ENCODE measurements around the gene LENG9. TPM values are rescaled to one million over a fixed set of nuclear protein-coding genes. Genes with fewer than 3 reads are reported as not detected.

Gene LENG9
- total and polyA plus RNA-seq, 2 of the 13 experiments (the other 11 are each of a cell fraction or from before 2014, with no cell fraction given), result 0.75 to 2.9 TPM

DNA sequence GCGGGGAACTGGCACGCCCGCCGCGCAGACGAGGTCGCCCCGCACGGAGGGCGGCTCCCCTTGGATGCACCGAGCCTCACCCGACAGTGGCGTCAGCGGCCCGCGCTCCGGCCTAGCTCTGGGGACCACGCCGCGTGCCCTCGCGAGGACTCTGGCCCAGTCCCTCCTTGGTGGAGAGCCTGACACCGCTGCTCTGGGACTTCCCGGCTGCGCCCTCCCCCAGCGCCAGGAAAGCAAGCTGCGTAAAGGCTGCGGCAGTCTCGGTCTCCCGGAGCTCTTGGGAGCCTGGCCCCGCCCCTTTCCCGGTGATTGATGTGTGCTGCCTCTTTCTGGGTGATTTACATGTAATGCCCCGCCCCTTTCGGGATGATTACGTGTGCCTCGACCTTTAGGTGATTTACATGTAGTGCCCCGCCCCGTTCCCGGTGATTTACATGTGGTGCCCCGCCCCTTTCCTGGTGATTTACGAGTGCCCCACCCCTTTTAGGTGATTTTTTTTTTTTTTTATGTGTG is at the start of gene LENG9 (continued):
- TF ChIP-seq, protein P1, sequence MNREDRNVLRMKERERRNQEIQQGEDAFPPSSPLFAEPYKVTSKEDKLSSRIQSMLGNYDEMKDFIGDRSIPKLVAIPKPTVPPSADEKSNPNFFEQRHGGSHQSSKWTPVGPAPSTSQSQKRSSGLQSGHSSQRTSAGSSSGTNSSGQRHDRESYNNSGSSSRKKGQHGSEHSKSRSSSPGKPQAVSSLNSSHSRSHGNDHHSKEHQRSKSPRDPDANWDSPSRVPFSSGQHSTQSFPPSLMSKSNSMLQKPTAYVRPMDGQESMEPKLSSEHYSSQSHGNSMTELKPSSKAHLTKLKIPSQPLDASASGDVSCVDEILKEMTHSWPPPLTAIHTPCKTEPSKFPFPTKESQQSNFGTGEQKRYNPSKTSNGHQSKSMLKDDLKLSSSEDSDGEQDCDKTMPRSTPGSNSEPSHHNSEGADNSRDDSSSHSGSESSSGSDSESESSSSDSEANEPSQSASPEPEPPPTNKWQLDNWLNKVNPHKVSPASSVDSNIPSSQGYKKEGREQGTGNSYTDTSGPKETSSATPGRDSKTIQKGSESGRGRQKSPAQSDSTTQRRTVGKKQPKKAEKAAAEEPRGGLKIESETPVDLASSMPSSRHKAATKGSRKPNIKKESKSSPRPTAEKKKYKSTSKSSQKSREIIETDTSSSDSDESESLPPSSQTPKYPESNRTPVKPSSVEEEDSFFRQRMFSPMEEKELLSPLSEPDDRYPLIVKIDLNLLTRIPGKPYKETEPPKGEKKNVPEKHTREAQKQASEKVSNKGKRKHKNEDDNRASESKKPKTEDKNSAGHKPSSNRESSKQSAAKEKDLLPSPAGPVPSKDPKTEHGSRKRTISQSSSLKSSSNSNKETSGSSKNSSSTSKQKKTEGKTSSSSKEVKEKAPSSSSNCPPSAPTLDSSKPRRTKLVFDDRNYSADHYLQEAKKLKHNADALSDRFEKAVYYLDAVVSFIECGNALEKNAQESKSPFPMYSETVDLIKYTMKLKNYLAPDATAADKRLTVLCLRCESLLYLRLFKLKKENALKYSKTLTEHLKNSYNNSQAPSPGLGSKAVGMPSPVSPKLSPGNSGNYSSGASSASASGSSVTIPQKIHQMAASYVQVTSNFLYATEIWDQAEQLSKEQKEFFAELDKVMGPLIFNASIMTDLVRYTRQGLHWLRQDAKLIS (CRISPR knock-in tag; IDR thresholded peaks at IDR 0.05), result no peak
- TF ChIP-seq, protein P2, sequence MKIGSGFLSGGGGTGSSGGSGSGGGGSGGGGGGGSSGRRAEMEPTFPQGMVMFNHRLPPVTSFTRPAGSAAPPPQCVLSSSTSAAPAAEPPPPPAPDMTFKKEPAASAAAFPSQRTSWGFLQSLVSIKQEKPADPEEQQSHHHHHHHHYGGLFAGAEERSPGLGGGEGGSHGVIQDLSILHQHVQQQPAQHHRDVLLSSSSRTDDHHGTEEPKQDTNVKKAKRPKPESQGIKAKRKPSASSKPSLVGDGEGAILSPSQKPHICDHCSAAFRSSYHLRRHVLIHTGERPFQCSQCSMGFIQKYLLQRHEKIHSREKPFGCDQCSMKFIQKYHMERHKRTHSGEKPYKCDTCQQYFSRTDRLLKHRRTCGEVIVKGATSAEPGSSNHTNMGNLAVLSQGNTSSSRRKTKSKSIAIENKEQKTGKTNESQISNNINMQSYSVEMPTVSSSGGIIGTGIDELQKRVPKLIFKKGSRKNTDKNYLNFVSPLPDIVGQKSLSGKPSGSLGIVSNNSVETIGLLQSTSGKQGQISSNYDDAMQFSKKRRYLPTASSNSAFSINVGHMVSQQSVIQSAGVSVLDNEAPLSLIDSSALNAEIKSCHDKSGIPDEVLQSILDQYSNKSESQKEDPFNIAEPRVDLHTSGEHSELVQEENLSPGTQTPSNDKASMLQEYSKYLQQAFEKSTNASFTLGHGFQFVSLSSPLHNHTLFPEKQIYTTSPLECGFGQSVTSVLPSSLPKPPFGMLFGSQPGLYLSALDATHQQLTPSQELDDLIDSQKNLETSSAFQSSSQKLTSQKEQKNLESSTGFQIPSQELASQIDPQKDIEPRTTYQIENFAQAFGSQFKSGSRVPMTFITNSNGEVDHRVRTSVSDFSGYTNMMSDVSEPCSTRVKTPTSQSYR (CRISPR knock-in tag; IDR thresholded peaks at IDR 0.05; ENCODE audit: borderline replicate concordance), result peak; percentile 77
- TF ChIP-seq, protein P3, sequence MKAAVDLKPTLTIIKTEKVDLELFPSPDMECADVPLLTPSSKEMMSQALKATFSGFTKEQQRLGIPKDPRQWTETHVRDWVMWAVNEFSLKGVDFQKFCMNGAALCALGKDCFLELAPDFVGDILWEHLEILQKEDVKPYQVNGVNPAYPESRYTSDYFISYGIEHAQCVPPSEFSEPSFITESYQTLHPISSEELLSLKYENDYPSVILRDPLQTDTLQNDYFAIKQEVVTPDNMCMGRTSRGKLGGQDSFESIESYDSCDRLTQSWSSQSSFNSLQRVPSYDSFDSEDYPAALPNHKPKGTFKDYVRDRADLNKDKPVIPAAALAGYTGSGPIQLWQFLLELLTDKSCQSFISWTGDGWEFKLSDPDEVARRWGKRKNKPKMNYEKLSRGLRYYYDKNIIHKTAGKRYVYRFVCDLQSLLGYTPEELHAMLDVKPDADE (CRISPR knock-in tag; IDR thresholded peaks at IDR 0.05), result no peak
- TF ChIP-seq, protein P4, sequence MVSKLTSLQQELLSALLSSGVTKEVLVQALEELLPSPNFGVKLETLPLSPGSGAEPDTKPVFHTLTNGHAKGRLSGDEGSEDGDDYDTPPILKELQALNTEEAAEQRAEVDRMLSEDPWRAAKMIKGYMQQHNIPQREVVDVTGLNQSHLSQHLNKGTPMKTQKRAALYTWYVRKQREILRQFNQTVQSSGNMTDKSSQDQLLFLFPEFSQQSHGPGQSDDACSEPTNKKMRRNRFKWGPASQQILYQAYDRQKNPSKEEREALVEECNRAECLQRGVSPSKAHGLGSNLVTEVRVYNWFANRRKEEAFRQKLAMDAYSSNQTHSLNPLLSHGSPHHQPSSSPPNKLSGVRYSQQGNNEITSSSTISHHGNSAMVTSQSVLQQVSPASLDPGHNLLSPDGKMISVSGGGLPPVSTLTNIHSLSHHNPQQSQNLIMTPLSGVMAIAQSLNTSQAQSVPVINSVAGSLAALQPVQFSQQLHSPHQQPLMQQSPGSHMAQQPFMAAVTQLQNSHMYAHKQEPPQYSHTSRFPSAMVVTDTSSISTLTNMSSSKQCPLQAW (CRISPR knock-in tag; IDR thresholded peaks at IDR 0.05), result no peak
- no peak for TF ChIP-seq ZNF850 (CRISPR knock-in tag; conservative IDR thresholded peaks at IDR 0.05)
- no peak for TF ChIP-seq ZNF567 (CRISPR knock-in tag; IDR thresholded peaks at IDR 0.05; ENCODE audit: borderline replicate concordance)
- TF ChIP-seq SRF (IDR thresholded peaks at IDR 0.05; ENCODE audit: low read depth, low read length), result no peak
- TF ChIP-seq, protein P5, sequence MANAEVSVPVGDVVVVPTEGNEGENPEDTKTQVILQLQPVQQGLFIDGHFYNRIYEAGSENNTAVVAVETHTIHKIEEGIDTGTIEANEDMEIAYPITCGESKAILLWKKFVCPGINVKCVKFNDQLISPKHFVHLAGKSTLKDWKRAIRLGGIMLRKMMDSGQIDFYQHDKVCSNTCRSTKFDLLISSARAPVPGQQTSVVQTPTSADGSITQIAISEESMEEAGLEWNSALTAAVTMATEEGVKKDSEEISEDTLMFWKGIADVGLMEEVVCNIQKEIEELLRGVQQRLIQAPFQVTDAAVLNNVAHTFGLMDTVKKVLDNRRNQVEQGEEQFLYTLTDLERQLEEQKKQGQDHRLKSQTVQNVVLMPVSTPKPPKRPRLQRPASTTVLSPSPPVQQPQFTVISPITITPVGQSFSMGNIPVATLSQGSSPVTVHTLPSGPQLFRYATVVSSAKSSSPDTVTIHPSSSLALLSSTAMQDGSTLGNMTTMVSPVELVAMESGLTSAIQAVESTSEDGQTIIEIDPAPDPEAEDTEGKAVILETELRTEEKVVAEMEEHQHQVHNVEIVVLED (CRISPR knock-in tag; IDR thresholded peaks at IDR 0.05; ENCODE audit: borderline replicate concordance), result no peak
- no peak for TF ChIP-seq SIX4 (CRISPR knock-in tag; IDR thresholded peaks at IDR 0.05)
- TF ChIP-seq ZNF737 (CRISPR knock-in tag; IDR thresholded peaks at IDR 0.05; ENCODE audit: borderline replicate concordance), result no peak
- no peak for TF ChIP-seq ZNF256 (CRISPR knock-in tag; conservative IDR thresholded peaks at IDR 0.05)
- no peak for TF ChIP-seq THYN1 (CRISPR knock-in tag; IDR thresholded peaks at IDR 0.05; ENCODE audit: borderline replicate concordance, low read depth)
- TF ChIP-seq ZNF367 (CRISPR knock-in tag; IDR thresholded peaks at IDR 0.05; ENCODE audit: borderline replicate concordance), result no peak
- no peak for TF ChIP-seq ZNF496 (CRISPR knock-in tag; IDR thresholded peaks at IDR 0.05; ENCODE audit: insufficient replicate concordance)
- no peak for TF ChIP-seq ZNF761 (CRISPR knock-in tag; conservative IDR thresholded peaks at IDR 0.05)
- peak; percentile 60; the same call in 1 of the 2 replicates for TF ChIP-seq XBP1 (CRISPR knock-in tag; IDR thresholded peaks at IDR 0.05)
- TF ChIP-seq, protein P6, sequence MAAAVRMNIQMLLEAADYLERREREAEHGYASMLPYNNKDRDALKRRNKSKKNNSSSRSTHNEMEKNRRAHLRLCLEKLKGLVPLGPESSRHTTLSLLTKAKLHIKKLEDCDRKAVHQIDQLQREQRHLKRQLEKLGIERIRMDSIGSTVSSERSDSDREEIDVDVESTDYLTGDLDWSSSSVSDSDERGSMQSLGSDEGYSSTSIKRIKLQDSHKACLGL (CRISPR knock-in tag; IDR thresholded peaks at IDR 0.05), result no peak
- no peak for TF ChIP-seq JUND (CRISPR knock-in tag; IDR thresholded peaks at IDR 0.05)

Data from HepG2 (cell line).